MM.1S (cell line): ENCODE results near the gene FRMD3.
"Not testable (repeated sequence)": the region's sequence is repeated elsewhere in the genome, so short reads cannot be mapped to it uniquely, and the experiment has no call there.

Source experiments
- DNase-seq: peaks from one replicate; pipeline ENCODE4 v3.0.0-alpha.2; 2015
- H2AFZ ChIP-seq: fragments of 300-600 bp; sonication (generic); 2 replicates; pipeline ENCODE4 v1.6.0; 2016; ENCODE audit warnings: antibody characterized with exemption, low read length
- H3F3A ChIP-seq: fragments of 300-600 bp; sonication (generic); 2 replicates; pipeline ENCODE4 v1.6.1; 2016; ENCODE audit warnings: mild to moderate bottlenecking, antibody characterized with exemption, low read length, moderate library complexity, mixed read lengths; ENCODE audit not compliant: insufficient read depth
- H3K27ac ChIP-seq: fragments of 300-600 bp; sonication (generic); 2 replicates; pipeline ENCODE4 v1.5.1; 2016; ENCODE audit warnings: mild to moderate bottlenecking, low read length
- H3K27me3 ChIP-seq: fragments of 300-600 bp; sonication (generic); replicated peaks from 2 replicates; pipeline ENCODE4 v1.6.0; 2016; ENCODE audit warnings: low read length; ENCODE audit not compliant: insufficient read depth
- H3K36me3 ChIP-seq: fragments of 300-600 bp; sonication (generic); replicated peaks from 2 replicates; pipeline ENCODE4 v1.6.1; 2016; ENCODE audit warnings: mild to moderate bottlenecking, low read length, mixed read lengths; ENCODE audit not compliant: insufficient read depth
- H3K4me1 ChIP-seq: fragments of 300-600 bp; sonication (generic); 2 replicates; pipeline ENCODE4 v1.6.1; 2016; ENCODE audit warnings: low read length, mixed read lengths
- H3K4me2 ChIP-seq: fragments of 300-600 bp; sonication (generic); 2 replicates; pipeline ENCODE4 v1.6.0; 2016; ENCODE audit warnings: low read depth, low read length
- H3K4me3 ChIP-seq: fragments of 300-600 bp; sonication (generic); 2 replicates; pipeline ENCODE4 v1.5.1; 2016; ENCODE audit warnings: low read length, mixed read lengths
- H3K79me2 ChIP-seq: fragments of 300-600 bp; sonication (generic); 2 replicates; pipeline ENCODE4 v1.6.1; 2016; ENCODE audit warnings: mixed run types, low read length, mixed read lengths
- H3K9ac ChIP-seq: fragments of 300-600 bp; sonication (generic); 2 replicates; pipeline ENCODE4 v1.6.1; 2016; ENCODE audit warnings: low read length, mixed read lengths
- H3K9me2 ChIP-seq: fragments of 300-600 bp; sonication (generic); replicated peaks from 2 replicates; pipeline ENCODE4 v1.6.1; 2016; ENCODE audit warnings: mild to moderate bottlenecking, low read length, mixed read lengths; ENCODE audit not compliant: insufficient read depth
- H3K9me3 ChIP-seq: fragments of 300-600 bp; sonication (generic); replicated peaks from 2 replicates; pipeline ENCODE4 v1.6.1; 2016; ENCODE audit warnings: mild to moderate bottlenecking, low read length, mixed read lengths; ENCODE audit not compliant: insufficient read depth
- H4K20me1 ChIP-seq: fragments of 300-600 bp; sonication (generic); 2 replicates; pipeline ENCODE4 v1.6.1; 2016; ENCODE audit warnings: mild to moderate bottlenecking, low read length, moderate library complexity, mixed read lengths; ENCODE audit not compliant: insufficient read depth
- CTCF ChIP-seq: fragments of 300-600 bp; sonication (generic); IDR thresholded peaks from 2 replicates; pipeline ENCODE4 v1.5.1; 2016; ENCODE audit warnings: antibody characterized with exemption, low read length, mixed read lengths
- EZH2 ChIP-seq: fragments of 300-600 bp; sonication (generic); optimal IDR thresholded peaks from 2 replicates; pipeline ENCODE3; 2017; ENCODE audit warnings: low read depth, mild to moderate bottlenecking, antibody characterized with exemption, low read length, mixed read lengths
- EZH2phosphoT487 ChIP-seq: fragments of 300-600 bp; sonication (generic); IDR thresholded peaks from 2 replicates; pipeline ENCODE4 v1.6.1; 2018; ENCODE audit warnings: antibody characterized with exemption, low read length

The FRMD3 gene

GRCh38 chr9:83367326-83367725 is 170.9 kb downstream of the FRMD3 start:
- Histone ChIP-seq H3K4me2 (no peak overlapping the region), H3K27me3 (no peaks in the 10 kb centered on the region), H3K4me1 (no peaks in the 10 kb centered on the region), H3K9me3 (no peaks in the 10 kb centered on the region), H3K9ac (no peak overlapping the region), H3K4me3 (no peak overlapping the region), H2AFZ (no peak overlapping the region), H3K27ac (no peak overlapping the region), H3K79me2 (no peaks in the 10 kb centered on the region), H4K20me1 (no peaks in the 10 kb centered on the region), H3F3A (no peaks in the 10 kb centered on the region), H3K36me3 (no peaks in the 10 kb centered on the region), H3K9me2 (no peaks in the 10 kb centered on the region)
- DNase-seq: no peak
- TF ChIP-seq EZH2phosphoT487 (no peak), EZH2 (no peak), CTCF (no peak)

GRCh38 chr9:83362341-83362995 is 175.7 kb downstream of the FRMD3 start:
- no peaks in the 10 kb centered on the region for H3K4me1 ChIP-seq
- no peaks in the 10 kb centered on the region for H3K9me3 ChIP-seq

GRCh38 chr9:83359039-83359438 is 179.2 kb downstream of the FRMD3 start:
- Histone ChIP-seq H4K20me1 (no peaks in the 10 kb centered on the region), H3K36me3 (no peaks in the 10 kb centered on the region), H3K9me2 (no peaks in the 10 kb centered on the region), H3K79me2 (no peaks in the 10 kb centered on the region), H3K27ac (no peak overlapping the region), H3K27me3 (no peaks in the 10 kb centered on the region), H3K4me3 (no peak overlapping the region), H3K4me1 (no peaks in the 10 kb centered on the region), H3K9me3 (no peaks in the 10 kb centered on the region), H2AFZ (no peak overlapping the region), H3K9ac (no peak overlapping the region), H3K4me2 (no peak overlapping the region), H3F3A (no peaks in the 10 kb centered on the region)
- TF ChIP-seq EZH2 (no peak), EZH2phosphoT487 (no peak), CTCF (no peak)
- DNase-seq: no peak

More at GRCh38 chr9:83362341-83362995, 175.7 kb downstream of the FRMD3 start:
- TF ChIP-seq EZH2phosphoT487 (no peak), CTCF (no peak)
- H3K9me2 ChIP-seq: no peaks in the 10 kb centered on the region
- H3K4me2 ChIP-seq: no peak overlapping the region
- no peak overlapping the region for H3K27ac ChIP-seq
- DNase-seq: no peak
- H3K36me3 ChIP-seq: no peaks in the 10 kb centered on the region
- H3K27me3 ChIP-seq: no peaks in the 10 kb centered on the region
- H3F3A ChIP-seq: no peaks in the 10 kb centered on the region
- no peaks in the 10 kb centered on the region for H3K79me2 ChIP-seq
- H2AFZ ChIP-seq: no peak overlapping the region
- H3K9ac ChIP-seq: no peak overlapping the region
- no peaks in the 10 kb centered on the region for H4K20me1 ChIP-seq
- H3K4me3 ChIP-seq: no peak overlapping the region

- not testable (repeated sequence) for H3K9ac ChIP-seq, H4K20me1 ChIP-seq, H3K9me2 ChIP-seq, H3K27me3 ChIP-seq, H3K9me3 ChIP-seq, H3K4me2 ChIP-seq, H3K4me3 ChIP-seq, DNase-seq, H2AFZ ChIP-seq, H3K36me3 ChIP-seq, H3K79me2 ChIP-seq, H3K27ac ChIP-seq, H3F3A ChIP-seq, H3K4me1 ChIP-seq
Observed at GRCh38 chr9:83358493-83358892, 179.7 kb downstream of the FRMD3 start.
